K562 (cell line): ENCODE results near the gene ZFPM1. TPM values are rescaled to one million over a fixed set of nuclear protein-coding genes. Genes with fewer than 3 reads are reported as not detected.

Source experiments
- ATF1 ChIP-seq, 2 experiments: fragments of 450-650 bp in 1 of 2; IDR thresholded peaks; 2 replicates each; pipeline ENCODE4 v1.6.1; 2016; ENCODE audit warnings: missing compliant biosample characterization in 1 of 2, missing genetic modification characterization in 1 of 2
- CHD1 ChIP-seq: fragments of 200-600 bp; sonication (generic); IDR thresholded peaks from one replicate; pipeline ENCODE4 v1.6.1; 2012; ENCODE audit warnings: mild to moderate bottlenecking, moderate library complexity, low read length, inconsistent platforms
- CXXC5 ChIP-seq: fragments of 250-450 bp; sonication (Bioruptor Pico); IDR thresholded peaks from 2 replicates; pipeline ENCODE4 v1.8.0; 2022; ENCODE audit warnings: inconsistent platforms, mild to moderate bottlenecking, moderate library complexity
- JUND ChIP-seq, 2 experiments: IDR thresholded peaks; 2 replicates in 1 of 2; 3 replicates in 1 of 2; pipeline ENCODE4 v1.6.1; 2011; ENCODE audit warnings: borderline replicate concordance in 2 of 2, low read depth in 2 of 2, low read length in 2 of 2, improper control_type of control experiment in 1 of 2, missing biosample characterization in 1 of 2, missing genetic modification characterization in 1 of 2, missing genetic modification reagents in 1 of 2
- MED1 ChIP-seq: sonication (generic); formaldehyde crosslinking; IDR thresholded peaks from 2 replicates; pipeline ENCODE4 v1.8.1; 2023; ENCODE audit warnings: missing genetic modification reagents, borderline replicate concordance
- MTA3 ChIP-seq: fragments of 450-650 bp; formaldehyde crosslinking; IDR thresholded peaks from 2 replicates; pipeline ENCODE4 v1.6.1; 2017; ENCODE audit warnings: mild to moderate bottlenecking, borderline replicate concordance
- MTF1 ChIP-seq: fragments of 250-450 bp; sonication (Bioruptor Pico); IDR thresholded peaks from 2 replicates; pipeline ENCODE4 v1.9.0; 2021; ENCODE audit warnings: moderate library complexity, mild to moderate bottlenecking, inconsistent platforms, borderline replicate concordance
- NCOA6 ChIP-seq: fragments of 450-650 bp; IDR thresholded peaks from 2 replicates; pipeline ENCODE4 v1.6.1; 2017; ENCODE audit warnings: mild to moderate bottlenecking
- PHF8 ChIP-seq: fragments of 200-600 bp; sonication (generic); IDR thresholded peaks from 2 replicates; pipeline ENCODE4 v1.6.1; 2012; ENCODE audit warnings: mixed run types, mild to moderate bottlenecking, inconsistent platforms, low read length, moderate library complexity, borderline replicate concordance
- PML ChIP-seq: IDR thresholded peaks from 2 replicates; pipeline ENCODE4 v1.6.1; 2012; ENCODE audit warnings: low read length, inconsistent platforms
- POLR2AphosphoS5 ChIP-seq: IDR thresholded peaks from 2 replicates; pipeline ENCODE4 v1.6.1; 2011; ENCODE audit warnings: mild to moderate bottlenecking, low read depth, low read length, moderate library complexity; ENCODE audit not compliant: control insufficient read depth, insufficient read depth
- RBM25 ChIP-seq: fragments of 200-400 bp; formaldehyde crosslinking; IDR thresholded peaks from 2 replicates; pipeline ENCODE4 v1.6.1; 2018; ENCODE audit warnings: low read length, low read depth, moderate library complexity; ENCODE audit not compliant: severe bottlenecking
- RUNX1 ChIP-seq: sonication (generic); IDR thresholded peaks from 2 replicates; pipeline ENCODE4 v1.6.1; 2016; ENCODE audit warnings: antibody characterized with exemption, low read depth
- ZNF217 ChIP-seq: sonication (generic); formaldehyde crosslinking; IDR thresholded peaks from 2 replicates; pipeline ENCODE4 v1.8.0; 2022; ENCODE audit warnings: mild to moderate bottlenecking, missing genetic modification reagents
- polyA plus RNA-seq, 8 experiments: library from polyadenylated mRNA; depleted of rRNA in 4 of 8; stranded (reverse) in 5 of 8; unstranded in 3 of 8; fragments of >200 nt; fragmentation: Nextera tagmentation in 2 of 8; fragmentation: Illumina TruSeq in 1 of 8; extraction: Ambion mirVana in 2 of 8; extraction: Trizol in 1 of 8; gene quantifications; 2 replicates each; pipeline versions ENCODE4 v1.2.1 to v1.2.3, GENCODE V29; 2011 to 2014; ENCODE audit warnings: inconsistent platforms in 1 of 8, missing spikeins in 1 of 8
- total RNA-seq, 7 experiments: library from RNA; depleted of rRNA in 6 of 7; stranded (reverse); fragments of >200 nt in 6 of 7; fragmentation: Illumina TruSeq in 2 of 7; extraction: Trizol in 2 of 7; gene quantifications; 2 replicates each; pipeline versions ENCODE4 v1.2.1 to v1.2.3, GENCODE V29; 2011 to 2021; ENCODE audit warnings: low replicate concordance in 1 of 7
- TF ChIP-seq, protein P1 (sequence below): fragments of 450-650 bp; IDR thresholded peaks from 2 replicates; pipeline ENCODE4 v1.6.1; 2016; ENCODE audit warnings: antibody characterized with exemption
- TF ChIP-seq, protein P2 (sequence below): fragments of 450-650 bp; IDR thresholded peaks from 2 replicates; pipeline ENCODE4 v1.6.1; 2017; ENCODE audit warnings: antibody characterized with exemption, mild to moderate bottlenecking
- TF ChIP-seq, protein P3 (sequence below): fragments of 250-450 bp; sonication (Bioruptor Pico); IDR thresholded peaks from 2 replicates; pipeline ENCODE4 v1.8.0; 2022; ENCODE audit warnings: inconsistent platforms, mild to moderate bottlenecking, moderate library complexity, borderline replicate concordance

The ZFPM1 gene
- total and polyA plus RNA-seq, 9 of the 15 experiments (the other 6 are each of a cell fraction or from before 2014, with no cell fraction given) = 0.03 to 35.9 (median 1.4) TPM

GRCh38 chr16:88494335-88495154, 41.5 kb downstream of the ZFPM1 start (continued):
- TF ChIP-seq CXXC5 (CRISPR knock-in tag) = peak; percentile 53; the same call in 1 of the 2 replicates
- TF ChIP-seq, protein P1, sequence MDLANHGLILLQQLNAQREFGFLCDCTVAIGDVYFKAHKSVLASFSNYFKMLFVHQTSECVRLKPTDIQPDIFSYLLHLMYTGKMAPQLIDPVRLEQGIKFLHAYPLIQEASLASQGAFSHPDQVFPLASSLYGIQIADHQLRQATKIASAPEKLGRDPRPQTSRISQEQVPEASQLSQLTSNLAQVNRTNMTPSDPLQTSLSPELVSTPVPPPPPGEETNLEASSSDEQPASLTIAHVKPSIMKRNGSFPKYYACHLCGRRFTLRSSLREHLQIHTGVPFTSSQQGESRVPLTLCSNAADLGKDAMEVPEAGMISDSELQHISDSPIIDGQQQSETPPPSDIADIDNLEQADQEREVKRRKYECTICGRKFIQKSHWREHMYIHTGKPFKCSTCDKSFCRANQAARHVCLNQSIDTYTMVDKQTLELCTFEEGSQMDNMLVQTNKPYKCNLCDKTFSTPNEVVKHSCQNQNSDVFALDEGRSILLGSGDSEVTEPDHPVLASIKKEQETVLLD = peak; percentile 47
- TF ChIP-seq ATF1 (CRISPR knock-in tag; IDR thresholded peaks at IDR 0.05) = no peak
- peak; percentile 44 for TF ChIP-seq ATF1 (tag; IDR thresholded peaks at IDR 0.05)
- no peak for TF ChIP-seq PML
- no peak for TF ChIP-seq RUNX1
- no peak for TF ChIP-seq MTA3
- no peak for TF ChIP-seq NCOA6
- 0 out of 2 replicates have a peak, but pooled peaks have one; percentile 29 for TF ChIP-seq PHF8
- TF ChIP-seq CHD1 = no peak
- no peak for TF ChIP-seq JUND (IDR thresholded peaks at IDR 0.05; ENCODE audit: borderline replicate concordance, low read depth, low read length)
- peak; percentile 38; the same call in 1 of the 3 replicates for TF ChIP-seq JUND (tag; IDR thresholded peaks at IDR 0.05; ENCODE audit: borderline replicate concordance, low read depth, low read length)
- no peak for TF ChIP-seq MTF1 (CRISPR knock-in tag)
- TF ChIP-seq MED1 (CRISPR knock-in tag) = no peak
- TF ChIP-seq, protein P2, sequence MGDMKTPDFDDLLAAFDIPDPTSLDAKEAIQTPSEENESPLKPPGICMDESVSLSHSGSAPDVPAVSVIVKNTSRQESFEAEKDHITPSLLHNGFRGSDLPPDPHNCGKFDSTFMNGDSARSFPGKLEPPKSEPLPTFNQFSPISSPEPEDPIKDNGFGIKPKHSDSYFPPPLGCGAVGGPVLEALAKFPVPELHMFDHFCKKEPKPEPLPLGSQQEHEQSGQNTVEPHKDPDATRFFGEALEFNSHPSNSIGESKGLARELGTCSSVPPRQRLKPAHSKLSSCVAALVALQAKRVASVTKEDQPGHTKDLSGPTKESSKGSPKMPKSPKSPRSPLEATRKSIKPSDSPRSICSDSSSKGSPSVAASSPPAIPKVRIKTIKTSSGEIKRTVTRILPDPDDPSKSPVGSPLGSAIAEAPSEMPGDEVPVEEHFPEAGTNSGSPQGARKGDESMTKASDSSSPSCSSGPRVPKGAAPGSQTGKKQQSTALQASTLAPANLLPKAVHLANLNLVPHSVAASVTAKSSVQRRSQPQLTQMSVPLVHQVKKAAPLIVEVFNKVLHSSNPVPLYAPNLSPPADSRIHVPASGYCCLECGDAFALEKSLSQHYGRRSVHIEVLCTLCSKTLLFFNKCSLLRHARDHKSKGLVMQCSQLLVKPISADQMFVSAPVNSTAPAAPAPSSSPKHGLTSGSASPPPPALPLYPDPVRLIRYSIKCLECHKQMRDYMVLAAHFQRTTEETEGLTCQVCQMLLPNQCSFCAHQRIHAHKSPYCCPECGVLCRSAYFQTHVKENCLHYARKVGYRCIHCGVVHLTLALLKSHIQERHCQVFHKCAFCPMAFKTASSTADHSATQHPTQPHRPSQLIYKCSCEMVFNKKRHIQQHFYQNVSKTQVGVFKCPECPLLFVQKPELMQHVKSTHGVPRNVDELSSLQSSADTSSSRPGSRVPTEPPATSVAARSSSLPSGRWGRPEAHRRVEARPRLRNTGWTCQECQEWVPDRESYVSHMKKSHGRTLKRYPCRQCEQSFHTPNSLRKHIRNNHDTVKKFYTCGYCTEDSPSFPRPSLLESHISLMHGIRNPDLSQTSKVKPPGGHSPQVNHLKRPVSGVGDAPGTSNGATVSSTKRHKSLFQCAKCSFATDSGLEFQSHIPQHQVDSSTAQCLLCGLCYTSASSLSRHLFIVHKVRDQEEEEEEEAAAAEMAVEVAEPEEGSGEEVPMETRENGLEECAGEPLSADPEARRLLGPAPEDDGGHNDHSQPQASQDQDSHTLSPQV = peak; percentile 84
- no peak for TF ChIP-seq POLR2AphosphoS5
- no peak for TF ChIP-seq RBM25
- TF ChIP-seq, protein P3, sequence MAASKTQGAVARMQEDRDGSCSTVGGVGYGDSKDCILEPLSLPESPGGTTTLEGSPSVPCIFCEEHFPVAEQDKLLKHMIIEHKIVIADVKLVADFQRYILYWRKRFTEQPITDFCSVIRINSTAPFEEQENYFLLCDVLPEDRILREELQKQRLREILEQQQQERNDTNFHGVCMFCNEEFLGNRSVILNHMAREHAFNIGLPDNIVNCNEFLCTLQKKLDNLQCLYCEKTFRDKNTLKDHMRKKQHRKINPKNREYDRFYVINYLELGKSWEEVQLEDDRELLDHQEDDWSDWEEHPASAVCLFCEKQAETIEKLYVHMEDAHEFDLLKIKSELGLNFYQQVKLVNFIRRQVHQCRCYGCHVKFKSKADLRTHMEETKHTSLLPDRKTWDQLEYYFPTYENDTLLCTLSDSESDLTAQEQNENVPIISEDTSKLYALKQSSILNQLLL (CRISPR knock-in tag) = no peak
- TF ChIP-seq ZNF217 = no peak
